Measurements from ENCODE around the gene NKAIN4. TPM values are rescaled to one million over a fixed set of nuclear protein-coding genes. Genes with fewer than 3 reads are reported as not detected.

NKAIN4 gene
- polyA plus RNA-seq, 1 donor (not counting 4 experiments of a cell fraction or from before 2014, with no cell fraction given), result not detected

GRCh38 chr20:63294536-63294900 lies 40.3 kb upstream of the NKAIN4 start:
- no peak overlapping the region for H3K9ac ChIP-seq (ENCODE audit: control insufficient read depth, extremely low read depth, insufficient read depth, low read length)
- peaks cover 5% of the 10 kb centered on the region for H4K20me1 ChIP-seq (ENCODE audit: control insufficient read depth, extremely low read depth, insufficient read depth, low read length)
- FAIRE-seq (no peak), DNase-seq (ENCODE audit: low read depth, low spot score) (no peak)
- no peak overlapping the region for H3K4me2 ChIP-seq (ENCODE audit: control insufficient read depth, extremely low read depth, insufficient read depth, low read depth, low read length)
- no peak overlapping the region for H2AFZ ChIP-seq (ENCODE audit: control insufficient read depth, low read length)
- H3K4me3 ChIP-seq (ENCODE audit: control insufficient read depth in 2 of 3, extremely low read depth in 1 of 3, insufficient read depth in 2 of 3, low read depth in 1 of 3, low read length in 3 of 3), result no peak overlapping the region
- dilution Hi-C loops (cut with MboI; ENCODE audit: extremely low pct_ligation_motif_present, low sequenced_read_pairs), result no loop called here
- no peaks in the 10 kb centered on the region for H3K79me2 ChIP-seq (ENCODE audit: control insufficient read depth, insufficient read depth, low read length)
- no peaks in the 10 kb centered on the region for H3K9me1 ChIP-seq (ENCODE audit: control insufficient read depth, extremely low read depth, insufficient read depth, low read length)
- TF ChIP-seq CTCF (optimal IDR thresholded peaks at IDR 0.05 in 1 of 3, IDR thresholded peaks at IDR 0.05 in 1 of 3, conservative IDR thresholded peaks at IDR 0.05 in 1 of 3; ENCODE audit: extremely low read depth in 1 of 3, insufficient read depth in 2 of 3, low read length in 3 of 3), result no peak
- TF ChIP-seq EZH2 (IDR thresholded peaks at IDR 0.05; ENCODE audit: low read length), result no peak
- no peak overlapping the region for H3K27ac ChIP-seq (ENCODE audit: control insufficient read depth, insufficient read depth, low read length)
- H3K36me3 ChIP-seq (ENCODE audit: control insufficient read depth in 2 of 2, extremely low read depth in 1 of 2, insufficient read depth in 2 of 2, low read length in 2 of 2), result no peaks in the 10 kb centered on the region
- H3K9me3 ChIP-seq (ENCODE audit: control insufficient read depth, low read depth, low read length), result no peaks in the 10 kb centered on the region
- H3K4me1 ChIP-seq (ENCODE audit: control insufficient read depth, extremely low read depth, insufficient read depth, low read length), result no peaks in the 10 kb centered on the region
- peaks cover 26% of the 10 kb centered on the region for H3K27me3 ChIP-seq (ENCODE audit: control insufficient read depth, extremely low read depth, insufficient read depth, low read length)

- TF ChIP-seq CTCF (optimal IDR thresholded peaks at IDR 0.05 in 1 of 3, IDR thresholded peaks at IDR 0.05 in 1 of 3, conservative IDR thresholded peaks at IDR 0.05 in 1 of 3; ENCODE audit: extremely low read depth in 1 of 3, insufficient read depth in 2 of 3, low read length in 3 of 3) (no peak), EZH2 (IDR thresholded peaks at IDR 0.05; ENCODE audit: low read length) (no peak)
- no peak for DNase-seq (ENCODE audit: low read depth, low spot score)
- Histone ChIP-seq H3K4me1 (ENCODE audit: control insufficient read depth, extremely low read depth, insufficient read depth, low read length) (no peaks in the 10 kb centered on the region), H3K36me3 (ENCODE audit: control insufficient read depth in 2 of 2, extremely low read depth in 1 of 2, insufficient read depth in 2 of 2, low read length in 2 of 2) (peaks cover 2 to 5% of the 10 kb centered on the region in 2 experiments), H3K4me2 (ENCODE audit: control insufficient read depth, extremely low read depth, insufficient read depth, low read depth, low read length) (no peak overlapping the region), H4K20me1 (ENCODE audit: control insufficient read depth, extremely low read depth, insufficient read depth, low read length) (peaks cover 5% of the 10 kb centered on the region), H3K27ac (ENCODE audit: control insufficient read depth, insufficient read depth, low read length) (no peak overlapping the region), H3K4me3 (ENCODE audit: control insufficient read depth in 2 of 3, extremely low read depth in 1 of 3, insufficient read depth in 2 of 3, low read depth in 1 of 3, low read length in 3 of 3) (no peak overlapping the region), H3K9ac (ENCODE audit: control insufficient read depth, extremely low read depth, insufficient read depth, low read length) (no peak overlapping the region), H2AFZ (ENCODE audit: control insufficient read depth, low read length) (no peak overlapping the region), H3K79me2 (ENCODE audit: control insufficient read depth, insufficient read depth, low read length) (no peaks in the 10 kb centered on the region), H3K9me3 (ENCODE audit: control insufficient read depth, low read depth, low read length) (no peaks in the 10 kb centered on the region), H3K27me3 (ENCODE audit: control insufficient read depth, extremely low read depth, insufficient read depth, low read length) (peaks cover 26% of the 10 kb centered on the region), H3K9me1 (ENCODE audit: control insufficient read depth, extremely low read depth, insufficient read depth, low read length) (no peaks in the 10 kb centered on the region)
- FAIRE-seq, result no peak
- dilution Hi-C loops (cut with MboI; ENCODE audit: extremely low pct_ligation_motif_present, low sequenced_read_pairs), result no loop called here
These were observed 39.7 kb upstream of the NKAIN4 start for GRCh38 chr20:63293871-63294535.

Data from keratinocyte (primary cell).